Adipose tissue (tissue), 3 donors: Measurements from ENCODE around the gene TIPIN. TPM values are rescaled to one million over a fixed set of nuclear protein-coding genes. Genes with fewer than 3 reads are reported as not detected.
"Not testable (repeated sequence)": the region's sequence is repeated elsewhere in the genome, so short reads cannot be mapped to it uniquely, and the experiment has no call there.

Source experiments
- H3K27ac ChIP-seq: one replicate; pipeline ENCODE4 v1.5.1; 2013; ENCODE audit warnings: low read depth, low read length
- WGBS, 3 donors: extraction: QIAGEN DNeasy Blood & Tissue Kit; methylation state at CpG; one replicate each; pipeline ENCODE4 v1.1.7; 2013; 5-methylcytosine and 5-hydroxymethylcytosine counted together
- polyA plus RNA-seq, 3 donors: library from polyadenylated mRNA; stranded (reverse); fragments of 200-250 nt; gene quantifications; one replicate each; pipeline ENCODE4 v1.2.3, GENCODE V29; 2013
- donor health status: healthy with polysubstance abuse.
- donor health status: Bipolar disorder and iron deficiency.
- donor health status: healthy.

The TIPIN gene, protein sequence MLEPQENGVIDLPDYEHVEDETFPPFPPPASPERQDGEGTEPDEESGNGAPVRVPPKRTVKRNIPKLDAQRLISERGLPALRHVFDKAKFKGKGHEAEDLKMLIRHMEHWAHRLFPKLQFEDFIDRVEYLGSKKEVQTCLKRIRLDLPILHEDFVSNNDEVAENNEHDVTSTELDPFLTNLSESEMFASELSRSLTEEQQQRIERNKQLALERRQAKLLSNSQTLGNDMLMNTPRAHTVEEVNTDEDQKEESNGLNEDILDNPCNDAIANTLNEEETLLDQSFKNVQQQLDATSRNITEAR
- 1 to 10 TPM; 2.0 to 4.6 (median 2.4) TPM for polyA plus RNA-seq

DNA sequence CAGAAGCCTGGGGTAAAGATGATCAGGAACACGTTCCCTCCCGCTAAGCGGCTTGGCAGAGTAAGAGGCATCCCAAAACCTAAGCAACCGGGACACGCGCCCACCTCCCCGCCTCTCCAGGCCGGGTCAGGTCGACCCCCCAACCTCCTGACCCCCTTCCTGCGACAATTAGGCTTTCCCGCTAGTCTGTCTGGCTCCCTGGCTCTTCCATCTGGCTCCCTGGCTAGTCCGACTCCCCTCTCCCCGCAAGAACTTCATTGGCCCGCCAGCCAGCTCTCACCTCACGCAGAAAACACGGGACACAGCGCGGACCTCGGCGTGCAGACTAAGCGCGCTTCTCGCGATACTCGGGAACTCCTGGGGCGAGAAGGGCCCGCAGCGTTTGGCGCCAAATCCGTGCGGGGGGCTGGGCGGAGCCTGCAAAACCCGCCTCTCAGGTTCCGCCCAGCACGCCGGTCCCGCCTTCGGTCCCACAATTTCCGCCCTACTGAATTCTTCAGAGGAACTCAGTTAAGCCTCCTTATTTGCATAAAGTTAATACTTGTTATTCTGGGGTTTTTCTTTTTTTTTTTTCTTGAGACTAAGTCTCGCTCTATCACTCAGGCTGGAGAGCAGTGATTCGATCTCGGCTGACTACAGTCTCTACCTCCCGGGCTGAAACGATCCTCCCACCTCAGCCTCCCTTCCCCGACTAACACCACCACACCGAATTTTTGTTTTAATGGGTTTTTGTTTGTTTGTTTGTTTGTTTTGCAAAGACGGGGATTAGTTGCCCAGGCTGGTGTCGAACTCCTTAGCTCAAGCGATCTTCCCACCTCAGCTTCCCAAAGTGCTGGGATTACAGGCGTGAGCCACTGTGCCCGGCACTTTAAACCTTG is at the start of gene TIPIN:
Gene TIPIN, minus strand, starts transcription at position 327 of the 878 bp plus-strand sequence. CDS start 3,738 bp downstream, outside the sequence.
- WGBS, 3 donors: 5 to 7% (median 7%) methylated on average over 50 to 51 of the region's 51 CpGs
- no peak within 1 kb of the TSS for H3K27ac ChIP-seq

DNA sequence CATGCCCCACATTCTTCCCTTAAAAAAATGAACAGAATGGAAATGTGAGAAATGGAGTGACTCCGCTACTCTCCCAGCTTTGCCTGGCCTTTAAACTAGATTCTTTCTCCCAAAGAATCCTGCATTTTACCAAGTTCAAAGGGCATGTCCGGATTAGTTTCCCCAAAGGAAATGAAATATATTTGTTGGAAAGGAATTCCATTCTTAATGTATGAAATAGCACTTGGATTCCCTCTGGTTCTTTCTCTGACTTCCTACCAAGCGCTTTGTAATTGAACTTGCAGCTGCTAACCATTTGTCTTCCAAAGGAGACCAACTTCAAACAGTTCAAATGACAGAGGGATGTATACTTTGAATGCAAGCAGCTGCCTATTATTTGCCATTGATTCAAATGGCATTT is 49.1 kb upstream of the TIPIN start:
- WGBS, 3 donors: 44 to 74% (median 50%) methylated on average over 3 of the region's 3 CpGs
- H3K27ac ChIP-seq: no peak overlapping the region

DNA sequence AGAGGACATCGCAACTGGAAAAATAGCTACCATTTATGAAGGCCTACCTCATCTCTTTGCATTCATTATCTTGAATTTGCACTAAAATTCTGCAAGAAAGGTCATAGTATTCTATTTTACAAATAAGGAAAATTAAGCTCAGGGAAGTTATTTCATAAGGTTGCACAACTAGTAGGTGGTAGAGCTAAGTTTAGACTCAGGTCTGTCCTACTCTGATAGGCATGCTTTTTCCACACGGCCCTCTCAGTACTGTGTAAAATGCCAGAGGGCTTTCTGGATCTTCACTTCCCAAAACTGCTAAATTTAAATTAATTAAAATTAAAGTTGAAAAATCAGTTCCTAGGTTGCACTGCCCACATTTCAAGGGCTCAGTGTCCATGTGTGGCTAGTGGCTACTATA is 48.5 kb upstream of the TIPIN start:
- no peak overlapping the region for H3K27ac ChIP-seq
- WGBS, 3 donors: 51 to 76% (median 52%) methylated on average over 2 of the region's 2 CpGs

DNA sequence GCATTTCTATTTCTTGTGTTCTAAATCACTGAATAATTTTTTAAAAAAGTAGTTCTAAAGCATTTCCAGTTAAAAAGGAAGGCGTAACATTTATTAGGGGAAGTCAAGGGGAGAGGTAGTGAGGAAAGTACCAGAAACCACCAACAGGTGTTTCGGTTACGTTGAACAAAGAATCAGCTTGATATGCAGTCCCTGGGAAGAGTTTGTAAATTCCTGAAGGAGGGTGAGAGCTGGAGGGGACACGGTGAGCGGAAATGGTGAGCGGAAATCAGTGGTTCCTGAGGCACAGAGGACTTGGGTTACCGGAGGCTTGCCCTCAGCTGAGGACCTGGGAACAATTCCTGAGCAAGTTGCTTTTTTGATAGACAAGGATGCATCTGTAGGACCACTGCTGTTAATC is 48.0 kb upstream of the TIPIN start:
- H3K27ac ChIP-seq: no peak overlapping the region
- 37 to 69% (median 52%) methylated on average over 7 of the region's 7 CpGs for WGBS, 3 donors

DNA sequence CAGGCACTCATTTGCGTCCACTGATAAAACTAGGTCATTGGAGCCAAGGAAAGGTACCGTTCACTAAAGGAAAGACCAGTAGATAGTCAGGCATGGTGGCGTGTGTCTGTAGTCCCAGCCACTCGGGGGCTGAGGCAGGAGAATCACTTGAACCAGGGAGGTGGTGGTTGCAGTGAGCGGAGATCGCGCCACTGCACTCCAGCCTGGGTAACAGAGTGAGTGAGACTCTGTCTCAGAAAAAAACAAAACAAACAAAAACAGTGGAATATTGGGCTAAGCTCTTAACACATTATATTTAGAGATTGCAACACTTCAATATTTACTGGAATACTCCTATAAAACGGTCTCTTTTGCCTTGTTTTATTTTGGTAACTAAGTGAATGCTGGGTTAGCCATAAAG is 47.6 kb upstream of the TIPIN start:
- H3K27ac ChIP-seq: no peak overlapping the region
- 55 to 68% (median 65%) methylated on average over 8 of the region's 8 CpGs for whole genome bisulfite sequencing, 3 donors

DNA sequence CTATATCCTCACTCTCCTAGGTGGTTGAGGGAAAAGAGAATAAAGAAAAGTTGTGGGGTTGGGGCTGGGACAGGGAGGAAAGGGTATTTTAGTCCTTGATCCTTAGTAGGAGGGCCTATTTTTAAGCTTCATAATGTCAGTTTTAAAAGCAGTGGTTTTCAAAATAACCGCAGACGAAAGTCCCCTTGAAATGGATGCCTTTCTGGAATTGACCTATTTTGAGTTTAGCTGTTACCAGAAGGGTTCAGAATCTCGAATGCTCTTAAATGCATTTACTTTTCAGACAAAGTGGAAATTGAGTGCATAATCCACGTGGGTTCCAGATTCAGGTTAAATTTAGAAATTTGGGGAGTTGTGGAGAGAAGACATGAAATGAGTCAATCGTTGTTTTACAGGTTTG is 46.8 kb upstream of the TIPIN start:
- WGBS, 3 donors: 83 to 87% (median 84%) methylated on average over 5 of the region's 5 CpGs

DNA sequence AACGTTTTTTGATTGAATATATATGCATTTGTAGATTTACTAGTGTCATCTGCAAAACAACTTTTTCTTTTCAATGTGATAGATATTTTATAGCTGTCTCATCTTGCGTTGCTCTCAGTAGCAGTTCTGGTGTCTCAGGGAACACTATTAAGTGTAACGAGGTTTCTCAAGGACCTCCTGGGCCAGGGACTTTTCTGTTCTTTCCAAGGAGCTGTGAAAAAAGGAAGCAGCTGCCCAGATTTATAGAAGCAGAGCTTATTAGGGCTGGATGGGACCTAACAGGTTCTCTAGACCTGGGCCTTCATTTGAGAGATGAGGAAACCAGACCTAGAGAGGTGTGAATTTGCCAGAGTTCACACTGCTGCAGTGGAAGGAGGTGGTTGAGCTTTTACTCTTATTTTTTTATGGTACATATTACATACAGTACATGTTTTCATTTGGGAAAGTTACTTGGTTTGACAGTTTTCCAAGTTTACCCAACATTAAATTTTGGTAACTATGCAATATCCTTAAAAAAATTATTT is 46.3 kb upstream of the TIPIN start:
- no peak overlapping the region for H3K27ac ChIP-seq
- 70 to 91% (median 78%) methylated on average over 3 of the region's 3 CpGs for WGBS, 3 donors

More for the DNA sequence above, 46.8 kb upstream of the TIPIN start:
- H3K27ac ChIP-seq: no peak overlapping the region

DNA sequence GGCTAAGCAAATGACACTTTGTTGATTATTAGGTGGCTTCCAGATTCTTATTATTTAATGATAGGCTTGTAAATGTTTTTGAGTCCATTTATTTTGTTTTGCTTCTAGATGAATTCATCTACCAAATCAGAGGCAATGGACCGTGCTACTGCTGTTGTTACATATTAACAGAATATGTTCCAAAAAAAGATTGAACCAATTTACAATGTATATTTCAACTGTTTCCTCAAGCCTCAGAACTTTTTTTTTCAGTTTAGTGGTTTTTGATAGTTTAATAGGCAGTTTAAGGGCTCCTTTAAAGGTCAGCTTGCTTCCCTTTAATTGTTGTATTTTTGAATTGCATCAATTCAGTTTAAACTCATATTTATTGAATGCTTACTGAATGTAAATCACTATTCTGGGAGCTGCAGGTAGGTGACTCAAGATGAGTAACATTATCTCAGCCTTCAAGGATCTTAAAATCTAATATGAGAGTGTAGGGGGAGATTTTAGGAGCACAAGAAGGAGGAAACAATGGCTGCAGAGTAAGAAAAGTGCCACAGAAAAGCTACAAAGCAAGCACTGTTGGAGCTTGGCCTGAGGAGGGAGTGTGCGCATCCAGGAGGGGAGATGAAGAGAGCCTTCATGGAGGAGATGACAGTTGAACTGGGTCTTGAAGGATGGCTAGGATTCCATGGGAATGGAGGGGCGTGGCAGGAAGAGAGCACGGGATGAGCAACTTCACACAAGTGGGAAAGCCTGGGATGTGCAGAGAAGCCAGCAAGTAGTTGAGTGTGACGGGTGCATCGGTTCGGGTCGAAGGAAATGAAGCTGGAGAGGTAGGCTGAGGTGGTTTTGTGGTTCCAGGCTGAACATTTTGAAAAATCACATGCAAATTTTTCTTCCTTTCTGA is 44.9 kb upstream of the TIPIN start:
- 60 to 89% (median 64%) methylated on average over 8 of the region's 8 CpGs for WGBS, 3 donors
- no peak overlapping the region for H3K27ac ChIP-seq

DNA sequence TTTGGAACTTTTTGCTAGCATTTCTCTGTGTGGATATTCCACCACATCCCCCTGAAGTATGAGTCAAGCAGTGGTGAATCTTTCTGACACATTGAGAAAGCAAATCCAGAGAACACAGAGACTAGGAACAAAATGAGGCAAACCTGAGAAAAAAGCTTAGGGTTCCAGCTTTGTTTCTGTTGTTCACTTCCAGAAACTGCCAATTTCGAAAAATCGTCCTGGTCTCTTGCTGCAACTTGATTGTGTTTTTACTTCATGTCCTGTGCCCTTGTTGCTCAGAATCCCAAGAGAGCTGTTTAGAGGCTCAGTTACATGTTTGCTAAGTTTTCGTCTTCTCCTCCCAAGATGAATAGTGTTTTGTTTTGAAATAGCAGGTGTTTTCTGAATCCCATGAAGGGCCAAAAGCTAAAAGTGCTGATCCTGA is 43.9 kb upstream of the TIPIN start:
- no peak overlapping the region for H3K27ac ChIP-seq
- 39 to 77% (median 41%) methylated on average over 3 of the region's 3 CpGs for WGBS, 3 donors

DNA sequence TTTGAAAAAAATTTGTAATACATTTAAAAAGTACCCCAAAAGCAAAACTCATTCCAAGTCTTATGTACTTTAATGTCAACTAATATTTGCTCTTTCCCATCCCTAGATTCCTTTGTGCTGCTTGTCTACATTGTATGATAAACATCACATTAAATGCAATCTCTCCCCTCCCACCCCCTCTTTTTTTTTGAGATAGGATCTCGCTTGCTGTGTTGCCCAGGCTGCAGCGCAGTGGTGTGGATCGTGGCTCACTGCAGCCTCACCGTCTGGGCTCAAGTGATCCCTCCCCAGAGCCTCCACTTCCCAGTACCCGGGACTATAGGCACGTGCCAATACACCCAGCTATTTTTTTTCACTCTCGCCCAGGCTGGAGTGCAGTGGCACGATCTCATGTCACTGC is 42.8 kb upstream of the TIPIN start:
- 93 to 94% (median 94%) methylated on average over 8 of the region's 8 CpGs for WGBS, 3 donors
- no peak overlapping the region for H3K27ac ChIP-seq

DNA sequence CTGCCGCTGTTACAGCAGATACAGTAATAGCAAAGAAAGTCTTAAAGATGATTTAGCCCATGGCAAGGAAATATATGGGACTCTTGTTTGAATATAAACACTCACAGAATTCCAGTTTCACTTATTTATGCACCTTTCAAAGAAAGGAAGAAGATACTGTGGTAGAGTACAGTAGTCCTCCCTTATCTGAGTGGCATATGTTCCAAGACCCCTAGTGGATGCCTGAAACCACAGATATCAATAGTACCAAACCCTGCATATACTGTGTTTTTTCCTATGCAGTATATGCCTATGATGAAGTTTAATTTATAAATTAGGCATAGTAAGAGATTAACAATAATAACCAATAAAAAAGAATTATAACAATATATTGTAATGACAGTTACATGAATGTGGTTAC is 38.4 kb upstream of the TIPIN start:
- no peak overlapping the region for H3K27ac ChIP-seq
- WGBS, 3 donors: 94 to 100% (median 97%) methylated on average over 1 of the region's 1 CpG

DNA sequence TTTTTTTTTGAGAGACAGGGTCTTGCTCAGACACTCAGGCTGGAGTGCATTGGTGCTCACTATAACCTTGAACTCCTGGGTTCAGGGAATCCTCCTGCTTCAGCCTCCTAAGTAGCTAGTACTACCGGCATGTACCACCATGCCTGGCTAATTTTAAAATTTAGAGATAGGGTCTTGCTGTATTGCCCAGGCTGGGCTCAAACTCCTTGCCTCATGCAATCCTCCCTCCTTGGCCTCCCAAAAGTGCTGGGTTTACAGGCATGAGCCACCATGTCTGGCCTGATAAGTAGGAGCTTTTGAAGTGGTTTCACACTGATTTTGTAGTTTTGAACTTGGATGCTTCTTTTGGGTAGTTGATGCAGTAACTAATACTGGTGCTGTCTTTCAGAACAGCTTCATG is 38.0 kb upstream of the TIPIN start:
- no peak overlapping the region for H3K27ac ChIP-seq
- WGBS, 3 donors: 94 to 100% (median 98%) methylated on average over 1 of the region's 1 CpG

DNA sequence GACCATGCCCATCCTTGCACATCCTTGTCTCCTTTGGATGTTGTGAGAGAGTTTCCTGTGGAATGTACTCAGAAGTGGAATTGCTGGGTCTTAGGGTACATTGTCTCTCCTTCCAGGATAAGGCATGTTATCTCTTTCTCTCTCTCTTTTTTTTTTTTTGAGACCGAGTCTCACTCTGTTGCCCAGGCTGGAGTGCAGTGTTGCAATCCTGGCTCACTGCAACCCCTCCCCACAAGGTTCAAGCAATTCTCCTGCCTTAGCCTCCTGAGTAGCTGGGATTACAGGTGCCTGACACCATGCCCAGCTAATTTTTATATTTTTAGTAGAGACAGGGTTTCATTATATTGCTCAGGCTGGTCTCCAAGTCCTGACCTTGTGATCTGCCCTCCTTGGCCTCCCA is 36.6 kb upstream of the TIPIN start:
- not testable (repeated sequence) for H3K27ac ChIP-seq
- WGBS, 3 donors: 50 to 100% (median 72%) methylated on average over 1 of the region's 1 CpG

DNA sequence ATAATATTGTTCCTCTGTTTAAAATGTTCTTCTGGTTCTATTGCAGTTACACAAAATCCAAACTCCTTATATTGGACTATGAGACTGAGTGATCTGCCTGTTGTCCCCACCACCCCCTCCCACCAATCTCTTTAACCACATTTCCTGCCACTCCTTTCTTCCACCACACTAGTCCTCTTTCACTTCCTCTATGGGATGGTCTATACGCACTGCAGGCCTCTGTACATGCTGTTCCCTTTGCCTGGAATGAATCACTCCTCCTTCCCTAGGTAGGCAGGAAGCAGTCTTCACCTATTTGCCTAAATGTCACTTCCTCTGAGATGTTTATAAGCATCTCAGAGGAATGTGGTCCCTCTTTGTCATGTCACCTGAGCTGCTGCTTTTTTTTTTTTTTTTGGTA is 34.2 kb upstream of the TIPIN start:
- WGBS, 3 donors: 23 to 87% (median 41%) methylated on average over 1 of the region's 1 CpG
- H3K27ac ChIP-seq: no peak overlapping the region

DNA sequence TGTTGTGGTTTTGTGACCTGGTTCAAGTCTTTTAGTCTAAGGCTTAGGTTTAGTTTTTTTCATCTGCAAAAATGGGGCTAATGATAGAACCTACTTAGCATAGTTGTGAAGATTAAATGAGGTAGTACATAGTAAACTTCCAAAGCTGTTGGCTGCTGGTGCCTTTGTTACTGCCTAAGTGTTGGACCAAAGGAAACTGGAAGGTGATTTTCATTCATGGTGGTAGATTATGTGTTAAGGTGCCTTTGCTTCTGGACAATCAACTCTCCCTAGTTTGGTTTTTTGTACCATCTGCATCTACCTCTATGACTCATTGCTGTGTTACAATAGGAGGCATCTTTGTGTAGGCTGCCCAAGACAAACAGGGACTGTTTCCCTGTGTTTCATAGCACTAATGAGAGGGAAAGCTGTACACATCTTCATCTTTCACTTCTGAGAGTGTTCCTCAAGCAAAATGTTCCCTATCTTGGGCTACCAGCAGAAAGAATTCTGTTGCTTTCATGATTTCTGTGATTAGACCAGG is 33.4 kb upstream of the TIPIN start:
- H3K27ac ChIP-seq: no peak overlapping the region

DNA sequence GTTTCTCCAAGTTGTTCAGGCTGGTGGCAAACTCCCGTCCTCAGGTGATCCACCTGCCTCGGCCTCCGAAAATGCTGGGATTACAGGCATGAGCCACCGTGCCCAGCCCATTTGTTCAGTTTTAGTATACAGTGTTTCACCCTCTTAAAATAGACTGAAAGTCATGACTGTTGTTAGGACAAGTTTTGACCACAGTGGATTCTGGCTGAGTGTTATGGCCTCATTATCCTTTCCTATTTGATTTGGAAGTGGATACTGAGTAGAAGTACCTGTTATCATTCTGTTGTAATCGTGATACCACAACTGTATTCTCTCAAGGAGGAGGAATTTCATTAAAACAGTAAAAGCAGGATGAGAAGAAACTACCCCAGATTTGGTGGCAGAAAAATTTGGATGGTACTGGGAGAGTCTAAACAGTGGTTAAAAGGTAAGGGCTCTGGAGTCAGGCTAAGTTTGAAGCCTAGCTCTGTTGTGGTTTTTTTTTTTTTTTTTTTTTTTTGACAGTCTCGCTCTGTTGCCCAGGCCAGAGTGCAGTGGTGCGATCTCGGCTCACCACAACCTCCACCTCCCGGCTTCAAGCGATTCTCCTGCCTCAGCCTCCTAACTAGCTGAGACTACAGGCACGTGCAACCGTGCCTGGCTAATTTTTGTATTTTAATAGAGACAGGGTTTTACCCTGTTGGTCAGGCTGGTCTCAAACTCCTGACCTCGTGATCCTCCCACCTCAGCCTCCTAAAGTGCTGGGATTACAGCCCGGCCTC is 32.8 kb upstream of the TIPIN start:
- H3K27ac ChIP-seq: no peak overlapping the region

DNA sequence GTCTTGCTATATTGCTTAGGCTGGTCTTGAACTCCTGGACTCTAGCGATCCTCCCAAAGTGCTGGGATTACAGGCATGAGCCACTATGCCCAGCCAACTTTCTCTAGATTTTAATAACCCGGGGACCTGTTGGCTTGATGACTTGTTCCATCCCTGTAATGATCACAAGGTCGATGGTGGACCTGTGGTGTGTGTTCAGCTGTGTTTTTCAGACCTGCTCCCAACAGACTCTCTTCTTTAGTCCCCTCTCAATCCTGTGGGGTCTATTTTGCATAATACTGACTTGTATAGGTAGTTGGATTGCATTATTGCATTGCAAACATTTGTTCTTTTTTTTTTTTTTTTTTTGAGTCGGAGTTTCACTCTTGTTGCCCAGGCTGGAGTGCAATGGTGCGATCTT is 32.1 kb upstream of the TIPIN start:
- WGBS, 3 donors: 56 to 89% (median 80%) methylated on average over 4 to 5 of the region's 5 CpGs
- no peak overlapping the region for H3K27ac ChIP-seq

More for the DNA sequence above, 32.8 kb upstream of the TIPIN start:
- 88 to 92% (median 90%) methylated on average over 13 to 14 of the region's 14 CpGs for WGBS, 3 donors

DNA sequence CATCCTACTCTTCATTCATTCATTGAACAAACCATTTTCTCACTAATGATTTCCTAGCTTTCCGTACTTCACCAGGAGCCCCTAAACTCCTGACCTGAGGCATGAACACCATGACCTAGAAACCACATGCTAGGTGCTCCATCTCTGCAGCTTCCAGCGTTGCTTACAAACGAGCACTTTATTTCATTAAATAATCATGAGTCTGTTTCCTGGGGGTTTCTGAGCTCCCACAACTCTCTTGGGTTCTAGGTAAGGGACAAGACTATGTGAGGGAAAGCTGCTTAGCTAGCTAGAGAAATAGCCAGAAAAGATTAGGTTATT is 31.5 kb upstream of the TIPIN start:
- 16 to 34% (median 24%) methylated on average over 3 of the region's 3 CpGs for WGBS, 3 donors
- no peak overlapping the region for H3K27ac ChIP-seq
